ENCODE results near the gene CYBA. TPM values are rescaled to one million over a fixed set of nuclear protein-coding genes. Genes with fewer than 3 reads are reported as not detected.

CYBA gene
- polyA plus RNA-seq (ENCODE audit: insufficient read length), result 39.6 TPM

DNA sequence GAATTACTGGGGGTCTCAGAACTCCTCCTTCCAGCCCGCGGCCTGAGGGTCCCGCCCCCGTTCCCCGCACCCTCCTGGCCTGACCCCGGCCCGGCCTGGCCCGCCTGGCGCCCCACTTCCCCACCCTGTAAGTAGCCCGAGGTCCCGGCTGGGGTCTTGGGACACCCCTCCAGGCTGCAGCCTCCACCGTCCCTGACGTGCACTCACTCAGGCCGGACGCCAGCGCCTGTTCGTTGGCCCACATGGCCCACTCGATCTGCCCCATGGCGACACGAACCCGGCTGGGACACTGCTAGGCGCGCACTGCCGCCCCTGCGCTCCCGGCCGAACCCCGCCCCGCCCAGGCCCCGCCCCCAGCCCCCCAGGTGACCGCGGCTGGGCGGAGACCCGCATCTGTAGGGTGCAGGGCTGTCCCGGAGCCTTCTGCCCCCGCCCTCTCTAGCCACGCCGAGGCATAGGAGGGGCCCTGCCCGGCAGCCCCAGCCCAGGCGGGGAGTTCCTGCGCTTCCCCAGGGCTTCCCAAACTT is at the start of gene CYBA:
CYBA (minus strand) TSS at position 305 of the 527 bp plus-strand sequence; CDS start at position 265, 40 bp downstream.
- DNase-seq (ENCODE audit: low read depth), result no peak

DNA sequence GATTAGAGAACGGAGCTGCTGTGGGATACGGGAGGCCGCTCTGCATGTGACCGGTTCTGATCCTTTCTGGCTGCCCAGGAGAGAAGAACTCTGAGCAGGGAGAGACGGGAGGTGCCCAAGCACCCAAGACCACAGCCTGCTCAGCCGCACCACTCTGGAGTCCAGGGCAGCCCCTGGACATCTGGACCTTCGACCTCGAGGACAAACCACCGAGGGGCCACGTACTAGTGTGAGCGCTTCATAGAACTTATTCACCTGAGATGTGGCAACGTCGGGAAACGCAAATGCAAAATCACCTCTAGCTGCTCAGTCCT is 49.4 kb upstream of the CYBA start:
- DNase-seq (ENCODE audit: low read depth), result no peak

GRCh38 chr16:88699180-88699579 is 48.3 kb upstream of the CYBA start:
- DNase-seq (ENCODE audit: low read depth), result no peak

DNA sequence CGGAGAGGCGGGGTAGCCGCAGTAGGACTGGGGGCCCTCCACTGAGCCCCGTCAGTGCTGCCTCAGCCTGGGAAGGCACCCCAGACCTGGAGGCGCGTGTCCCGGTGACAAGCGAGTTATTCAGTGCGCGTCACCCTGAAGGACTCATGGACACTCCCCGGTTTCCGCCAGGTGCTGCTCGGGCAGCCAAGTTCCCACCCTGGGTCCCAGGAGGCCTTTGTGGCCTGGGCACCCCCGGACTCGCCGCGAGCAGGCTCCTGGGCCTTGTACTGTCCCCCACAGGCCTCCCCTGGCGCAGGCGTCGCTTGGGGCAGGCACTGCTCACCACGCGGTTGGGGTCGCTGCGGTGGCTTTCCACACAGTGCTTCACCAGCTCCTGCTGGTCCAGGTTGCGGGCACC is 47.8 kb upstream of the CYBA start:
- DNase-seq (ENCODE audit: low read depth), result no peak

DNA sequence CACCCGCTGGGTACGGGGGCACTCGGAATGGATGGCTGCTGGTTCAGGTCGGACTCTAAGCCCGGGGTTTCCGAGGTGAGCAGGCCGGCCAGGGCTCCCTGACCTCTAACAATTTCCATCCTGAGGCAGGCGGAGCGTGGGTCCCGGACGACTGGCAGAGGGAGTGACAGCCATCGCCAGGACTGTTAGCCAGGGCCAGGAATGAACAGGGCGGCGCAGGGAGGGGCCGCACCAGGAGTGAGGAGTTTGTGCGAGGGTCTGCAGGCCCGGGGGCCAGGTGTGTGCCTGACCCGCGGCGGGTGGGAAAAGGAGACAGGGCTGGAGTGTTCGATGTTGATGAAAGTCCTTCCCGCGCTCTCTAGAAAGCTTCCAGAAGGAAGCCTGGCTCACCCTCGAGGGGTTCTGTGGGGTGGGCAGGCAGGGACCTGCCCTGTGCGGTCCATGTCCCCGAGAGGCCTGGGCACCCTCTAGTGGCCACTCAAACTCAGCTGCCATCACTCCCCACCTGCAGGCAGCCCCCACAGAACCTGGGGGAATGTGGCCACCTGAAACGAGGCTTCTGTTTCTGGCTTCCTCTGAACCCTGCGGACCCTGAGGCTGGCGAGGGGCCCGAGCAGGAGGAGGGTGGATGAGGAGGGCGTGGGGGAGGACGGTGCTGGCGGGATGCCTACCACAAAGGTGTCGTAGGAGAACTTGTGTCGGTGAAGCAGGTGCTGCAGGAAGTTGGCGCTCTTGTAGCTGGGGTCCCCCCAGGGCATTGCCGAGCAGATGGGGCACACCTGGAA is 47.2 kb upstream of the CYBA start:
- DNase-seq (ENCODE audit: low read depth), result no peak

- DNase-seq (ENCODE audit: low read depth), result no peak
These were observed 46.4 kb upstream of the CYBA start for GRCh38 chr16:88697116-88697830.

DNA sequence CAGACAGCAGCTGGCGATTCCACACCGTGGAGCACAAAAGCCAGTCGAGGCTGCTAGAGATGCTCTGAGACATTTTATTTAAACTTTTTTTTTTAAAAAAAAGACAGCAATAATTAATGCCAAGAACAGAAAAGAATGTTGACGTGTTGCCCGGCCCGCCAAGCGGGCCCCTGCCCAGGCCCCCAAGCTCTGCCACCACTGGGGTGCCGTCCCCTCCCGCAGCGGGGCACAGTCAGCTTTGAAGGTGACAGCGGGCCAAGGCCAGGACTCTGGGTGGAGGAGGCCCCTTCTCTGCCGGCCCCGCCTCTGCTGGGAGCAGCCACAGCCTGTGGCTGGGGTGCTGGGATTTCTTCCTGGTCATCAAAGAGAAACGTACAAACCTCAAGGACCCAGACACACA is 45.6 kb upstream of the CYBA start:
- DNase-seq (ENCODE audit: low read depth), result no peak

DNA sequence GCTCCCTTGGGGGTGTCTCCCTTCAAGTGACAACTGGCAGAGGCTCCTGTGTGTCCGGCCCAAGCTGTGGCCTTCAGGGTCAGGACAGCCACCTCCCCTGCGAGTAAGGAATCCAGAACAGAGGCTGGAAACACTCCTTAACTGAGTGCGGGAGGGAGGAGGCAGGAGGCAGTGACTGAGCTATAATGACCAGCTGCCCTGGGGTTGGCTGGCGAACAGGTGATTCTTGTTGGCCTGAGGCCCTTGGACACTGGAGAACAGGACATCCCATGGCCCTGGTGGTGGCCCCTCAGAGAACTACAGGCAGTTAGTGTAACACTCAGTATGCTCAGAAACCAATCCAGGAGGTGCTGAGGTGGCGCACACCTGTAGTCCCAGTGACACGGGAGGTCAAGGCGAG is 44.9 kb upstream of the CYBA start:
- DNase-seq (ENCODE audit: low read depth), result no peak

GRCh38 chr16:88695218-88695617 is 44.4 kb upstream of the CYBA start:
- DNase-seq (ENCODE audit: low read depth), result no peak

GRCh38 chr16:88694221-88695087 is 43.6 kb upstream of the CYBA start:
- no peak for DNase-seq (ENCODE audit: low read depth)

- no peak for DNase-seq (ENCODE audit: low read depth)
These were observed 42.7 kb upstream of the CYBA start for GRCh38 chr16:88693420-88694177.

- no peak for DNase-seq (ENCODE audit: low read depth)
These were observed 42.0 kb upstream of the CYBA start for GRCh38 chr16:88692861-88693260.

- DNase-seq (ENCODE audit: low read depth), result no peak
These were observed 41.2 kb upstream of the CYBA start for GRCh38 chr16:88691924-88692560.

GRCh38 chr16:88691129-88691813 is 40.4 kb upstream of the CYBA start:
- no peak for DNase-seq (ENCODE audit: low read depth)

GRCh38 chr16:88690341-88691128 is 39.7 kb upstream of the CYBA start:
- DNase-seq (ENCODE audit: low read depth), result no peak

DNA sequence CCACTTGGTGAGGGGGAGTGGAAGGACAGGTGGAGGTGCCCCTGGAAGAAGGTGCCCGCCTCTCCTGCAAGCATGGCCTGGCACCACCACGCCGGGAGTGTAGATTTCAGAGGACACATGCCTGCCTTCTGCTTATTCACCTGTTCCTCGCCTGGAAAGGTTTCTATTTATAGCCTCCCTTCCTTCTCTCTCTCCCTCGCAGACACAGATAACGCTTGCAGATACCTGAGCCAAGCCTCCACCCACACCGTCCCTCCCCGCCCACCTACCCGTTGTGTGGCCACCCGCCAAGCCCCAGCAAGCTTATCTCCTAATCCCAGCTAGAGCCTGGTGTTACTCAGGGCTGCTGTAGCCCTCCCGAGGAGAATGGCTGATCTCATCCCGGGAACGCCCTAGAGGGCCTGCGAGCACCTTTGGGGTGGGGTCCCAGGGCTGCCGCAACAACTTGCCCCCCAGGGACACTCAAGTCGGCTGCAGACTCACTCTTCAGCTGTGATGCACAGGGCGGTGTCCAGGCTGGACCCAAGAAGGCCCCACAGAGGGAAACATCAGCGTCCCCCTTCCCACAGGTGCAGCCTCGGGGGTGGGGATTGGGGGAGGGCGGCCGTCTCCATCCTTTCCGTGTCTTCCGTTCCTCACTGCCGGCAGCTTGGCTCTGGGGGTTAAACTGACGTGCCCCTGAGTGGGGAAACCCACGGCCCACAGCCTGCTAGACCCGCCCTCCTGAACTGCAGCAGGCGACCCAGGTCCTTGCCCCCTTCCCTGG is 37.3 kb upstream of the CYBA start:
- no peak for DNase-seq (ENCODE audit: low read depth)

DNA sequence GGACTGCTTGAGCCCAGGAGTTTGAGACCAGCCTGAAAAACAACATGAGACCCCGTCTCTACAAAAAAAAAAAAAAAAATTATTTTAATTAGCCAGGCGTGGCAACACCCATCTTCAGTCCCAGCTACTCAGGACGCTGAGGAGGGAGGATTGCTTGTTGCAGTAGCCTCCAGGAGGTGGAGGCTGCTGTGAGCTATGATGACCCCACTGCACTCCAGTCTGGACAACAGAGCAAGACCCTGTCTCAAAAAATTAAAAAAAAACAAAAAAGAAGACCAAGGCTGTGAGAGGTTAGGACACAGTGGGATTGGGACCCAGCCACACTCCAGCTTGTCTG is 36.8 kb upstream of the CYBA start:
- DNase-seq (ENCODE audit: low read depth), result no peak

GRCh38 chr16:88687254-88687576 is 36.4 kb upstream of the CYBA start:
- no peak for DNase-seq (ENCODE audit: low read depth)
